H9 (cell line): Measurements from ENCODE around the gene CDK2. TPM values are rescaled to one million over a fixed set of nuclear protein-coding genes. Genes with fewer than 3 reads are reported as not detected.
A peak's percentile ranks its signal among the peaks of the same experiment; 100 is the strongest.

Source experiments
- DNase-seq: peaks from one replicate; pipeline ENCODE4 v3.0.0-alpha.2; 2017
- H2AFZ ChIP-seq: one replicate; pipeline ENCODE4 v1.6.1; 2013; ENCODE audit warnings: mild to moderate bottlenecking, low read length, control low read depth, moderate library complexity
- H2AK5ac ChIP-seq: 2 replicates; pipeline ENCODE4 v1.6.1; 2013; ENCODE audit warnings: low read length, control low read depth, mixed read lengths; ENCODE audit not compliant: insufficient read length
- H2BK120ac ChIP-seq: one replicate; pipeline ENCODE4 v1.6.1; 2013; ENCODE audit warnings: low read depth, mild to moderate bottlenecking, low read length, control low read depth, inconsistent platforms; ENCODE audit not compliant: poor library complexity, severe bottlenecking
- H2BK12ac ChIP-seq: 2 replicates; pipeline ENCODE4 v1.6.1; 2013; ENCODE audit warnings: low read length, control low read depth, mixed read lengths, low read depth; ENCODE audit not compliant: insufficient read length
- H2BK15ac ChIP-seq: 2 replicates; pipeline ENCODE4 v1.6.1; 2013; ENCODE audit warnings: low read depth, low read length, control low read depth
- H2BK20ac ChIP-seq: one replicate; pipeline ENCODE4 v1.6.1; 2013; ENCODE audit warnings: low read depth, mild to moderate bottlenecking, low read length, control low read depth, inconsistent platforms; ENCODE audit not compliant: poor library complexity, severe bottlenecking
- H2BK5ac ChIP-seq: 2 replicates; pipeline ENCODE4 v1.6.1; 2013; ENCODE audit warnings: low read length, control low read depth, mixed read lengths; ENCODE audit not compliant: insufficient read length
- H3K14ac ChIP-seq: 2 replicates; pipeline ENCODE4 v1.6.1; 2013; ENCODE audit warnings: low read length, control low read depth; ENCODE audit not compliant: insufficient read depth
- H3K18ac ChIP-seq: 2 replicates; pipeline ENCODE4 v1.6.1; 2013; ENCODE audit warnings: low read depth, mild to moderate bottlenecking, mixed read lengths, low read length, control low read depth; ENCODE audit not compliant: insufficient read length
- H3K23ac ChIP-seq: 2 replicates; pipeline ENCODE4 v1.6.1; 2013; ENCODE audit warnings: low read length, control low read depth, mixed read lengths, low read depth; ENCODE audit not compliant: insufficient read length
- H3K23me2 ChIP-seq: 2 replicates; pipeline ENCODE4 v1.6.1; 2013; ENCODE audit warnings: low read depth, mild to moderate bottlenecking, mixed read lengths, low read length, control low read depth; ENCODE audit not compliant: insufficient read length, poor library complexity, severe bottlenecking
- H3K27ac ChIP-seq: 2 replicates; pipeline ENCODE4 v1.5.1; 2013; ENCODE audit warnings: low read length, control low read depth, mixed read lengths, low read depth; ENCODE audit not compliant: insufficient read length
- H3K27me3 ChIP-seq: 2 replicates; pipeline ENCODE4 v1.6.1; 2013; ENCODE audit warnings: low read length, control low read depth, inconsistent platforms; ENCODE audit not compliant: insufficient read depth
- H3K4ac ChIP-seq: 2 replicates; pipeline ENCODE4 v1.6.1; 2013; ENCODE audit warnings: low read depth, mild to moderate bottlenecking, control low read depth, inconsistent platforms, low read length, moderate library complexity
- H3K4me1 ChIP-seq: 2 replicates; pipeline ENCODE4 v1.6.1; 2013; ENCODE audit warnings: low read length, control low read depth, inconsistent platforms; ENCODE audit not compliant: insufficient read depth
- H3K4me2 ChIP-seq: 2 replicates; pipeline ENCODE4 v1.6.1; 2013; ENCODE audit warnings: low read length, control low read depth, mixed read lengths; ENCODE audit not compliant: insufficient read length, insufficient read depth
- H3K56ac ChIP-seq: 2 replicates; pipeline ENCODE4 v1.6.1; 2013; ENCODE audit warnings: low read depth, mild to moderate bottlenecking, mixed read lengths, low read length, control low read depth; ENCODE audit not compliant: insufficient read length
- H3K79me1 ChIP-seq: 2 replicates; pipeline ENCODE4 v1.6.1; 2013; ENCODE audit warnings: low read depth, mild to moderate bottlenecking, moderate library complexity, low read length, control low read depth, inconsistent platforms; ENCODE audit not compliant: insufficient read depth, poor library complexity, severe bottlenecking
- H3K79me2 ChIP-seq: 2 replicates; pipeline ENCODE4 v1.6.1; 2013; ENCODE audit warnings: low read length, control low read depth, inconsistent platforms; ENCODE audit not compliant: insufficient read depth
- H3K9ac ChIP-seq: 2 replicates; pipeline ENCODE4 v1.6.1; 2013; ENCODE audit warnings: low read length, control low read depth, mixed read lengths; ENCODE audit not compliant: insufficient read length; ENCODE audit errors: extremely low read depth
- H3K9me3 ChIP-seq: one replicate; pipeline ENCODE4 v1.6.1; 2013; ENCODE audit warnings: low read depth, low read length, inconsistent platforms; ENCODE audit not compliant: control insufficient read depth
- H3T11ph ChIP-seq: one replicate; pipeline ENCODE4 v1.6.1; 2013; ENCODE audit warnings: mild to moderate bottlenecking, low read length, control low read depth, inconsistent platforms
- H4K20me1 ChIP-seq: one replicate; pipeline ENCODE4 v1.6.1; 2013; ENCODE audit not compliant: control insufficient read depth, insufficient read length, insufficient read depth
- H4K5ac ChIP-seq: 2 replicates; pipeline ENCODE4 v1.6.1; 2013; ENCODE audit warnings: low read depth, mild to moderate bottlenecking, mixed read lengths, low read length, control low read depth; ENCODE audit not compliant: insufficient read length
- H4K8ac ChIP-seq: replicated peaks from 2 replicates; pipeline ENCODE4 v1.6.1; 2013; ENCODE audit warnings: low read length, control low read depth, mixed read lengths, low read depth; ENCODE audit not compliant: insufficient read length
- H4K91ac ChIP-seq: 2 replicates; pipeline ENCODE4 v1.6.1; 2013; ENCODE audit warnings: low read depth, mild to moderate bottlenecking, moderate library complexity, mixed read lengths, low read length, control low read depth; ENCODE audit not compliant: insufficient read length
- H3K27ac Mint-ChIP-seq, 3 experiments: 2 replicates in 2 of 3; 3 replicates in 1 of 3; pipeline ENCODE4 v1.8.0; 2020 to 2021; ENCODE audit warnings: mixed read lengths in 3 of 3, mild to moderate bottlenecking in 1 of 3, moderate library complexity in 1 of 3
- H3K27me3 Mint-ChIP-seq: 2 replicates; pipeline ENCODE4 v1.8.0; 2021; ENCODE audit warnings: low read depth, mild to moderate bottlenecking, moderate library complexity, mixed read lengths
- H3K36me3 Mint-ChIP-seq, 3 experiments: 2 replicates in 2 of 3; 3 replicates in 1 of 3; pipeline ENCODE4 v1.8.0; 2020 to 2021; ENCODE audit warnings: low read depth in 3 of 3, mixed read lengths in 3 of 3; ENCODE audit not compliant: insufficient read depth in 1 of 3
- H3K4me1 Mint-ChIP-seq, 2 experiments: 2 replicates each; pipeline ENCODE4 v1.8.0; 2020; ENCODE audit warnings: mixed read lengths in 2 of 2
- H3K4me3 Mint-ChIP-seq, 2 experiments: 2 replicates in 1 of 2; 3 replicates in 1 of 2; pipeline ENCODE4 v1.8.0; 2020 to 2021; ENCODE audit warnings: mild to moderate bottlenecking in 2 of 2, mixed read lengths in 2 of 2, moderate library complexity in 1 of 2
- H3K9me3 Mint-ChIP-seq, 2 experiments: 2 replicates in 1 of 2; 3 replicates in 1 of 2; pipeline ENCODE4 v1.8.0; 2020; ENCODE audit warnings: mild to moderate bottlenecking in 2 of 2, mixed read lengths in 2 of 2, moderate library complexity in 1 of 2
- CTCF ChIP-seq: fragments of 200-600 bp; sonication (generic); conservative IDR thresholded peaks from 3 replicates; pipeline ENCODE4 v1.8.0; 2021; ENCODE audit warnings: antibody characterized with exemption, mild to moderate bottlenecking
- WGBS: extraction: QIAGEN DNeasy Blood & Tissue Kit; methylation state at CpG from one replicate; pipeline ENCODE4 v1.1.7; 2013; ENCODE audit warnings: missing lambda C conversion rate, low lambda C conversion rate, mixed read lengths; ENCODE audit not compliant: insufficient read length; ENCODE audit errors: extremely low coverage; 5-methylcytosine and 5-hydroxymethylcytosine counted together
- total RNA-seq: library from RNA; stranded (reverse); gene quantifications from 2 replicates; pipeline ENCODE4 v1.2.1, GENCODE V29; 2021

Gene CDK2
- total RNA-seq, 1 experiment from 2014 or later, result 60.8 TPM

- H3K4me2 ChIP-seq, result peak overlapping the region; percentile 57
- H2BK5ac ChIP-seq, result no peak overlapping the region
- H2BK120ac ChIP-seq, result no peak overlapping the region
- H2AK5ac ChIP-seq, result no peak overlapping the region
- Mint-ChIP-seq H3K36me3 (peaks cover 11 to 51% (median 48%) of the 10 kb centered on the region in 3 experiments; a peak in 6 of 7 replicates), H3K4me3 (no peak overlapping the region), H3K4me1 (peaks cover 7 to 10% of the 10 kb centered on the region in 2 experiments), H3K27ac (no peak overlapping the region), H3K9me3 (no peaks in the 10 kb centered on the region), H3K27me3 (no peaks in the 10 kb centered on the region)
- peaks cover 6% of the 10 kb centered on the region for H3K23me2 ChIP-seq
- no peak overlapping the region for H2AFZ ChIP-seq
- H3K79me2 ChIP-seq, result peaks cover 14% of the 10 kb centered on the region; the same call in 1 of the 2 replicates
- no peak overlapping the region for H4K5ac ChIP-seq
- peak overlapping the region; percentile 5 for H3K27ac ChIP-seq
- no peak overlapping the region for H3K23ac ChIP-seq
- no peak overlapping the region for H3K4ac ChIP-seq
- peaks cover 3% of the 10 kb centered on the region for H3K79me1 ChIP-seq
- no peak overlapping the region for H4K91ac ChIP-seq
- peak overlapping the region; percentile 11 for H3K9ac ChIP-seq
- H2BK12ac ChIP-seq, result no peak overlapping the region
- no peaks in the 10 kb centered on the region for H4K20me1 ChIP-seq
- no peak overlapping the region for H2BK15ac ChIP-seq
- no peak overlapping the region for H3K14ac ChIP-seq
- no peaks in the 10 kb centered on the region for H3K9me3 ChIP-seq
- no peak for DNase-seq
- WGBS, result 100% methylated on average over 1 of the region's 18 CpGs
- H4K8ac ChIP-seq, result no peak overlapping the region
- TF ChIP-seq CTCF, result no peak
- H2BK20ac ChIP-seq, result no peak overlapping the region
- H3K4me1 ChIP-seq, result no peaks in the 10 kb centered on the region; the same call in 1 of the 2 replicates
- H3K18ac ChIP-seq, result no peak overlapping the region
- H3K27me3 ChIP-seq, result no peaks in the 10 kb centered on the region
- H3T11ph ChIP-seq, result no peak overlapping the region
- no peak overlapping the region for H3K56ac ChIP-seq
Observed at GRCh38 chr12:55972911-55973598, 6.4 kb downstream of the CDK2 start.
